Eye (tissue), 1 donor: Measurements from ENCODE around the gene SIX1.

ENCODE experiments used
- DNase-seq: peaks from one replicate; pipeline ENCODE4 v3.0.0-alpha.2; 2015

SIX1 gene

DNA sequence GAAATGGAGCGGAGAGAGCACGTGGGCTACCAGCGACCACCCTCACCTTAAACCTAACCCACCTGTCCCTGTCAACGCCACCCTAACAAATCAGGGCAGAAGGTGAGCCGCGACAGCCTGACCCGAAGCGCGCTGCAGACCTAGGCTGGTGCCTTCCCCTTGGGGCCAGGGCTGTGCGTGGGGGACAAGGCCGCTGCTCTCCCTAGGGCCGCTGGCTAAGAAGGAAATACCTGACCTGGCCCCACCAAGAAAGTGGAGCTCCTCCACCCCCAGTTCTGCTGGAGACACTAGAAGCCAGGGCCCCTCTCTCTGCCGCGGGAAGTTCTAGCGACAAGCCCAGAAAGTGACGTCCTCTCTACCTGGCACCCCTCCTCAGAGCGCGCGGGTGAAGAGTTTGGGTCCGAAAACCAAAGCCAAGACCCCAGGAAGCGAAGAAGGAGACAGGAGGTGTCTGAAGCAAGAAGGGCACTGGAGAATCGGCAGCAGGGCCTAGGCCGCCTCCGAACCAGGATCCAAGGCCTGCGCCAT is 7.5 kb downstream of the SIX1 start:
- no peak for DNase-seq

- DNase-seq = peak; percentile 55
These were observed 8.2 kb downstream of the SIX1 start for GRCh38 chr14:60640859-60641741.

DNA sequence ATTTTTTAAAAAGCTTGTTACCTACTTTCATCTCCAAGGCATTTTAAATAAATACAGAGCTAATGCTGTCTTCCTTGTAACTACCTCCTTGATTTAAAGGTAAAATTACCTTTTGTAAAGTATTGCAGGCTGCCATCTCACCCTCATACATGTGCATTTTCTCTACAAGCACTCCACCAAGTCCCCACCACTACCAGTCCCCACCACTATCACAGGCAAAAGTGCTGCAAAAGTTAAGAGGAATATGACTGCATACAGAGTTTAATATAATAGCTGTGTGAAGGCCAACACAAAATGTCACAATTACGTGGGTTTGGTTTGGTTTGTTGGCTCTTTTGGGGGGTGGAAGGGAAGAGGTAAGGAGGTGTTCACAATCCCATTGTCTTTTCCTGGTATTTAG is 9.6 kb downstream of the SIX1 start:
- DNase-seq = peak; percentile 28

DNA sequence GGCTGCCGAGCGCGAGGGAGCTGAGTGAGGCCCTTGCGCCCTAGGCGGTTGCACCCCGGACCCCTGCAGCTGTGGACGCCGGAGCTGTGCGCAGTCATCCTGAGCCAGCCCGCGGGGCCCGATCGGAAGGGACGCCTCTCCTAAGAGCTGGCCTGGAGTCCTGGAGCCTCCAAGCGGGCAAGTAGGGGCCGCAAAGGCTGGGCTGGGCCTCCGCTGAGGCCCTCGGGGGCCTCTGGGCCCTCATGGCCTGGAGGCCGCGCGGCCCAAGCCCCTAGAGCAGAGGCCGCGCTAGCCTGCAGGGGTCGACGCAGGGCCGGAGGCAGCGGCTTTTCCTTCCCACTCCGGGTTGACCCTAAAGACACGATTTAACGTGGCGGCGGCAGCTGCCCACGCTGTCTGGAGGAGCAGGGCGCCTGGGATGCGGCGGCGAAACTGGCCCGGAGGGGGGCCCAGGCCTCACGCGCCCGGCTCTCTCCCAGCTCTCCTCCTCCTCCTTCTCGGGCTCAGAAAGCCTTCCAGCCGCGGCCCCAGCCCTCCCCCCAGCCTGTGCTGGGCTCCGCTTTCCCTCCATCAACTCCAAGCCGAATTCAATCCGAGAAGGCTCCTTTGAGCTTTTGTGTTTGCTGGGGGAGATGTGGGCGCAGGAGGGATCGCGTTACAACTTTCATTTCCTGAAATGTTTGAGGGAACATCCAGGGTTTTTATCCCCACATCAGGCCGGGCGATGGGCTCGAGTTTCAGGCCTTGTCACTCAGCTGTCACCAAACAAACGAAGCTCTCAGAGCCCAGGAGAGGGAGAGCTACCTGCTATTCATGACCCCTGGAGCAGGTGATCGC is 11.6 kb downstream of the SIX1 start:
- DNase-seq = peak; percentile 80

DNA sequence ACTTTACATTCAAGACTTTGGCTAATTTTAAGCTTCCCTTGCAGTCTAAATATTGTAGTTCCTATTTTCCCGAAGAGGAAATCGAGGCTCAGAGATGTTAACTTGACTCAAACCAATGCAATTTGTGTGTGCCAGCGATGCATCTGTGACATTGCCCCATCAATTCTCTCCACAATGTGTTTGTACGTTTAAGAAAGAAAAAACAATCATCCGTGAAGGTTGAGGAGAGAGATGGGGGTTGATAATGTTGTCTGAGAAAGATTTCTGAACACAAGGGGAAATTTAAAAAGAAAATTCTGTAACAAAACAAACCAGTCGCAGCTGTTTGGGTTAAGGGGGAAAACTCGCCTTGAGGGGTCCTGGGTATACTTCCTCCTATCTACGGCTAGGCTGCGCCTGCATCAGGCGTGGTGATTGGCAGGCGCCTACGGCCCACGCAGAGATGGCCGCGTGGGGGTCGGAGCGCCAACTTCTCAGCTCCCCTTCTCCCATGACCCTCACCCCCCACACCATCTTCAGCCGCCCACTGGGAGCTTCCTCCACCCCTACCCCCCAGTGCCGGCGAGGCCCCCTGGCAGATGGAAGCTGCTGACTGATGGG is 12.3 kb downstream of the SIX1 start:
- DNase-seq = peak; percentile 58

- peak; percentile 19 for DNase-seq
These were observed 15.1 kb downstream of the SIX1 start for GRCh38 chr14:60634153-60634552.

DNA sequence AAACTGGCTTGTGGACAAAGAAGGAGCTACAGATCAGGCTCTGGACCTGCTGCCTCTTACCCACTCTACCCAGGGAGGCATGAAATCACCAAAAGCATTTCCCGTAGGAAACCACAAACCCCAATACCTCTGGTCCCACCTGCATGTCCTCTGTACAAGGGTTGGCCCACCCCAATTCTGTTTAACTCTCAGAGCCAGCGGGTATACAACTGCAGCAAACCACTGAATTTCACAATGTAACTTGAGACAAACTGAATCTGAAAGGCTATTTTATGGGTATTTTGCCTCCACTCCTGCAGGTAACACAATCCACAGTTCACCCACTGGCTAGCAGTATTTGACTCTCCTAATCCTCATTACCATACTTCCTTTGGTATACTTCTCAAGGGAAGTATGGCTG is 16.5 kb downstream of the SIX1 start:
- no peak for DNase-seq

GRCh38 chr14:60632257-60632656 is 17.0 kb downstream of the SIX1 start:
- no peak for DNase-seq

DNA sequence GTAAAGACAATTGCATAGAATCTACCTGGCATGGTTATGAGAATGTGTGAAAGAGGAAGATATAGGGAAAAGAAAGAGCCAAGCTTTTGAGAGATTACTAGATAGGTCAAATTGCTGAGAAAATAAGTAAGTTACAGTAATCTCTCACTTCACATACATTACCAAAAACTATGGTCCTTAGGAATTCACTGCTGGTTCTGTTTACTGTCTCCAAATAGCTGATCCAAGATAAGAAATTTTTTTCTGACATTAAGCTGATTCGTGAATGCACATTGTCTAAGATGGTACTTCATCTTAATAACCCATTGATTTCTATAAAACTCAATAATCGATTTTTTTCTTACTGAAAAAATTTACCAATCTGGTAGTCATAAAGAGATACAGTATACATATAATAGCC is 17.4 kb downstream of the SIX1 start:
- no peak for DNase-seq

- no peak for DNase-seq
These were observed 19.1 kb downstream of the SIX1 start for GRCh38 chr14:60630129-60630528.

GRCh38 chr14:60628892-60629291 is 20.4 kb downstream of the SIX1 start:
- DNase-seq = no peak

DNA sequence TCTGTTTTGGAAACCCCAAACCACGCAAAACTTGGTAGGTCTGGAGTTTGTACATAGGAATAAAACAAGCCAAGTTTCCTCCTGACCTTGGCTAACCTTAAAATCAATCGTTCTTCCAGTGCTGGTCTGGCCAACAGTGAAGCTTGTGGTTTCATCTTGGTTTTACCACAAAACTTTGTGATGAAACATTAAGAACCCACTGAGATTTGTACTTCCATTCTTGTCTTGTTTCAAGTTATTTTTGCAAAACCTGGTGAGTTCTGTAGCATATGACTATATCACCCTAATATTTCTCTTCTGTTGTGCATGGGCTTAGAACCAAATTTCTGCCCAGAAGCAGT is 26.4 kb downstream of the SIX1 start:
- DNase-seq = peak; percentile 29

- DNase-seq = peak; percentile 27
These were observed 26.9 kb downstream of the SIX1 start for GRCh38 chr14:60622210-60622916.

GRCh38 chr14:60621386-60621785 is 27.9 kb downstream of the SIX1 start:
- DNase-seq = no peak

GRCh38 chr14:60618241-60618640 is 31.0 kb downstream of the SIX1 start:
- no peak for DNase-seq

DNA sequence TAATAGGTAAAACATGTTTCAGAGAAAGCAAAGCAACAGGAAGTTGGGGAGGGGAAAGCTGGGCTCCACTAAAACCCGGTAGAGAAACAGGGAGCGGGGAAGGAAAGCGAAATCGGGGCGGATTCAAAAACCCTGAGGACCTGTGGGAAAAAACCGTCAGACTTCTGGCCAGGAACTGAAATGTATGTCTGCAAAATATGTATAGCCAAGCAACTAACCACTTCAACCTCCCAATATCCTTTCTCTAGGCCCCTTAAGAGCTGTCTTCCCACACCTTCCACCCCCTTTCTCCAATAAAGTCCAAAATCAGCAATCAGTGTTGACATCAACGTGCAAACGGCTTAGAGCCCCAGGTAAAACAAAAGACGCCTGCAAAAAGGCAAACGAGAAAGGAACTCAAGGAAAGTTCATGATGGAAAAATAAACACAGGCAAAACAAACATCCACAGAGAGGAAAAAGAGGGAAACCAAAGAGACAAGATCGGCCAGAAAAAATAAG is 32.8 kb downstream of the SIX1 start:
- peak; percentile 67 for DNase-seq

GRCh38 chr14:60602291-60602690 is 47.0 kb downstream of the SIX1 start:
- DNase-seq = no peak

GRCh38 chr14:60599727-60600126 is 49.5 kb downstream of the SIX1 start:
- DNase-seq = no peak

- no peak for DNase-seq
These were observed 53.1 kb downstream of the SIX1 start for GRCh38 chr14:60596139-60596538.

DNA sequence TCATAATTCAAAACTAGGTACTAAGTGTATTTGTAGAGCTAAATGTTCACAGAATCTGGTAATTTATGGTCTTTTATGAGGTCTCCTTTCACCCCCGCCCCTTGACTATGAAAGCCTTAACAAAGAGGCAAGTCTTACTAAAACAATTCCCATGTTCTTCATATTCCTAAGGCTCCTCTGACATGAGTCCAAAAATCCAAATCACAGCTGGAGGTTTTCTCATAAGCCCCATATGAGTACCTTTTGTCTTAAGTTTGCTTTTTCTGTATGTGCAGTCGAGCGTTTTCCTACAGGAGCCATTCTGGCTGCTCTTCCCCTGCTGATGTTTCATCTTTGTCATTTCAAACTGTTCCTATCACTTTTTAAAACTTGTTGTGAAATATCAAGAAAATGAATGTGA is 55.2 kb downstream of the SIX1 start:
- DNase-seq = no peak
